Left lung (tissue), 10 donors: ENCODE results near the gene AGAP1. TPM values are rescaled to one million over a fixed set of nuclear protein-coding genes. Genes with fewer than 3 reads are reported as not detected.

Source experiments
- ATAC-seq: fragments of 200-7000 bp; cut with Tn5 transposase; one replicate; pipeline ENCODE4 v1.9.1; 2020; ENCODE audit warnings: moderate library complexity
- DNase-seq, 4 donors: peaks; one replicate each; pipeline ENCODE4 v3.0.0-alpha.2; 2013 to 2020
- H3K27ac ChIP-seq, 2 donors: fragments of 200-600 bp; sonication (generic) in 1 of 2; one replicate each; pipeline versions ENCODE4 v1.5.0 to v1.8.0; 2020 to 2021
- H3K27me3 ChIP-seq, 2 donors: fragments of 200-600 bp; sonication (generic) in 1 of 2; one replicate each; pipeline versions ENCODE4 v1.5.0 to v1.8.0; 2020 to 2021
- H3K36me3 ChIP-seq, 2 donors: fragments of 200-600 bp; sonication (generic) in 1 of 2; one replicate each; pipeline versions ENCODE4 v1.5.0 to v1.8.0; 2020 to 2021
- H3K4me1 ChIP-seq, 2 donors: fragments of 200-600 bp; one replicate each; pipeline ENCODE4 v1.8.0; 2021
- H3K4me3 ChIP-seq, 2 donors: fragments of 200-600 bp; sonication (generic) in 1 of 2; one replicate each; pipeline versions ENCODE4 v1.5.0 to v1.8.0; 2020 to 2021; ENCODE audit warnings: mild to moderate bottlenecking in 1 of 2
- H3K9me3 ChIP-seq, 2 donors: fragments of 200-600 bp; sonication (generic) in 1 of 2; one replicate each; pipeline versions ENCODE4 v1.5.0 to v1.8.0; 2020 to 2021
- CTCF ChIP-seq, 2 donors: fragments of 200-600 bp; sonication (generic) in 1 of 2; IDR thresholded peaks; one replicate each; pipeline versions ENCODE4 v1.5.0 to v1.8.0; 2021; ENCODE audit warnings: antibody characterized with exemption in 2 of 2
- intact Hi-C, 2 donors: fragments of 100-400 bp; cut with DNase I; formaldehyde crosslinking; loops; one replicate each; pipeline versions ENCODE4 v1.11.2 to v1.14.2; 2022
- polyA plus RNA-seq, 6 donors: library from polyadenylated mRNA; unstranded; fragments of 120-200 nt; gene quantifications; one replicate each; pipeline ENCODE4 v1.2.1, GENCODE V29; 2013; ENCODE audit not compliant: insufficient read length in 6 of 6
- total RNA-seq, 2 donors: library from RNA; stranded (reverse); fragmentation: NEBNext Ultra II Directional; extraction: Animal tissue kit (Norgen Biotek cat#: 25700); gene quantifications; one replicate each; pipeline ENCODE4 v1.2.1, GENCODE V29; 2021
- donor health status: DM: no; HTN: yes; CAD: no.
- donor health status: DM: no; HTN: no; CAD: no.

AGAP1 gene
- total and polyA plus RNA-seq, 8 donors: 13.1 to 25.4 (median 22.4) TPM

DNA sequence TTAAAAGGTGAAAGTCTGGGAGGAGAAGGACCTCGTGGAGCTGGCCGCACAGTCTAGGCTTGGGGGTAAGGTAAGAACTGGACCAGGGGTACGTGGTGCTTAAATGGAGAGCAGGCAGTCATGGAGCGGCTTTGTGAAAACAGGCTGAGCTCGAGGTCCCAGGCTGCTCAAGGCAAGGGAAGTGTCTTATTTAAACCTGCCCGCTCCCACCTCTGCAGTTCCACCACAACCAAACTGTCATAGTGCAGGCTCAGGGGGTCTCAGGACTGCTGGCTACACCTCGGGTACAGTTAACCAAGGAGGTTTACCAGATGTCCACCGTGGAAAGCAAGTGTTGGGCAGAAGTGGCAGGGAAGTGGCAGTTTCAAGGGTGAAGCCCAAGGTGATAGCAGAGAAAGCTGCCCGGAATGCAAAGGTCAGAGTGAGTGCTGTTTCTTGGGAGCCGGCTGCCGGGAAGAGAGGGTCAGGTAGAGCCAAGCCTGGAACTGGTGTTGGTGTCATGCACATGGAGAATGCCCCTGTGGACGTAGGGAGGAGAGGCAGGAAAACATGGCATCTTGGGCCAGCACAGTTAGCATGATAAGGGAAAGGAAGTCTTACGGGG lies 471.0 kb downstream of the AGAP1 start:
- Histone ChIP-seq H3K36me3 (peaks cover 0 to 16% of the 10 kb centered on the region in 2 donors), H3K27ac (no peak overlapping the region), H3K4me3 (no peak overlapping the region), H3K9me3 (no peaks in the 10 kb centered on the region), H3K27me3 (no peaks in the 10 kb centered on the region), H3K4me1 (no peaks in the 10 kb centered on the region)
- intact Hi-C loops: no loop called here
- DNase-seq (no peak), ATAC-seq (no peak)
- TF ChIP-seq CTCF (IDR thresholded peaks at IDR 0.05): no peak

GRCh38 chr2:235966396-235966795 lies 472.6 kb downstream of the AGAP1 start:
- no peak for DNase-seq
- Histone ChIP-seq H3K4me1 (no peaks in the 10 kb centered on the region), H3K27ac (no peak overlapping the region), H3K9me3 (no peaks in the 10 kb centered on the region), H3K4me3 (no peak overlapping the region), H3K27me3 (no peaks in the 10 kb centered on the region), H3K36me3 (peaks cover 0 to 27% of the 10 kb centered on the region in 2 donors)
- no peak for TF ChIP-seq CTCF (IDR thresholded peaks at IDR 0.05)
- intact Hi-C loops: no loop called here
- no peak for ATAC-seq

GRCh38 chr2:235966932-235967757 lies 473.3 kb downstream of the AGAP1 start:
- Histone ChIP-seq H3K4me1 (no peaks in the 10 kb centered on the region), H3K9me3 (no peaks in the 10 kb centered on the region), H3K4me3 (no peak overlapping the region), H3K27me3 (no peaks in the 10 kb centered on the region), H3K36me3 (peaks cover 0 to 27% of the 10 kb centered on the region in 2 donors), H3K27ac (no peak overlapping the region)
- no peak for TF ChIP-seq CTCF (IDR thresholded peaks at IDR 0.05)
- no peak for DNase-seq
- intact Hi-C loops: no loop called here
- ATAC-seq: no peak

DNA sequence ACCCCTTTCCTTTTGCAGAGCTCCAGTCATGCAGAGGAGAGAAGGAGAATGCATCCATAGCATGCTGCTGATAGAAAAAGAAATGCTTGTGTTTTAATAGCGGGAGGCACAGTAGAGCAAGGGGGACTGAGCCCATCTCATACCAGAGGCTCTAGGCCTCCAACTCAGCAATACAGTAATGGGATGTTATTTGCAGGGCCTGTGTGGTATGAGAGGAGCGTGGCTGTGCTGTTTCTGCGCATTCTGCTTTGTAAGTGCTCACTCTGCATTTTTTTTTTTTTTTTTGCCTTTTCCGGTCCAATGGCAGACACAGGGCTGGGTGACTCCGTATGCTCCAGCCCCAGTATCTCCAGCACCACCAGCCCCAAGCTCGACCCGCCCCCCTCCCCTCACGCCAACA lies 474.3 kb downstream of the AGAP1 start:
- ATAC-seq: no peak
- DNase-seq: no peak
- Histone ChIP-seq H3K27me3 (no peaks in the 10 kb centered on the region), H3K27ac (no peak overlapping the region), H3K4me1 (no peaks in the 10 kb centered on the region), H3K9me3 (no peaks in the 10 kb centered on the region), H3K36me3 (peaks cover 0 to 27% of the 10 kb centered on the region in 2 donors), H3K4me3 (no peak overlapping the region)
- no peak for TF ChIP-seq CTCF (IDR thresholded peaks at IDR 0.05)
- intact Hi-C loops: no loop called here

GRCh38 chr2:235968616-235969324 lies 474.9 kb downstream of the AGAP1 start:
- Histone ChIP-seq H3K27ac (no peak overlapping the region), H3K4me1 (no peaks in the 10 kb centered on the region), H3K27me3 (no peaks in the 10 kb centered on the region), H3K36me3 (peaks cover 0 to 27% of the 10 kb centered on the region in 2 donors), H3K4me3 (no peak overlapping the region), H3K9me3 (no peaks in the 10 kb centered on the region)
- intact Hi-C loops: no loop called here
- no peak for DNase-seq
- ATAC-seq: no peak
- no peak for TF ChIP-seq CTCF (IDR thresholded peaks at IDR 0.05)
